ENCODE data around the gene STIM2.
"Not testable (repeated sequence)": the region's sequence is repeated elsewhere in the genome, so short reads cannot be mapped to it uniquely, and the experiment has no call there.

STIM2 gene

GRCh38 chr4:26870576-26871262 lies 10.1 kb downstream of the STIM2 start:
- DNase-seq: no peak

DNA sequence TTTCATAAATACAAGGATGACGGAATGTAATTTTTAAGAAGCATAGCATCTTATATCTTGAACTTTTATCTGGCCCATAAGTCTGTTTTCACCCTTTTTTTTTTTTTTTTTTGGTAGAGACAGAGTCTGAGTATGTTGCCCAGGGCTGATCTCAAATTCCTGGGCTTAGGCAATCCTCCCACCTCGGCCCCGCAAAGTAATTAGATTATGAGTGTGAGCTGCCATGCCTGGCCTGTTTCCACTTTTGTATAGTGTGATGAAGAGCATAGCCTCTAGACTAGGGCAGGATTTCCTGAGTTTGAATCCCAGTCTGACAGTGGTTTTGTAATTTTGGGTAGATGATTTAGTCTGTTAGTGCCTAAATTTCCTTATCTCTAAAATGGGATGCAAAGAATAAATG lies 11.0 kb downstream of the STIM2 start:
- DNase-seq: no peak

- no peak for DNase-seq
Measured at GRCh38 chr4:26873391-26874026, 12.9 kb downstream of the STIM2 start.

GRCh38 chr4:26874110-26874509 lies 13.5 kb downstream of the STIM2 start:
- DNase-seq: no peak

- no peak for DNase-seq
Measured at GRCh38 chr4:26877406-26877805, 16.8 kb downstream of the STIM2 start.

DNA sequence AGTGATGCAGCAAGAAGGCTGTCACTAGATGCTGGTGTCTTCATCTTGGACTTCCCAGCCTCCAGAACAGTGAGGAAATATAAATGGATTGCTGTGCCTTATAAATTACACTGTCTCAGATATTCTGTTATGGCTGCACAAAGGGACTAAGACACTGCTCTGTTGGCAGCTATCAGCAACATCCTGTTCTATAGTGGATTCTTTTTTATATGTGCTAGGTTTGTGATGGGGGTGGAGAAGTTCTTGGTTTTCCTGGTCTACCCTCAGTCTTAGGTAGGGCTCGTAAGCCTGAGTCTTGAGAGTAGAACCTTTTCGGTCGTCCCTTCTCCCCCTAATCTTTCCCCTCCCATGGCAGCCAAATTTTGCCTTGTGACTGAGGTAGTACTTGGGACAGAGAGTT lies 17.3 kb downstream of the STIM2 start:
- no peak for DNase-seq

- DNase-seq: no peak
Measured at GRCh38 chr4:26878794-26879391, 18.3 kb downstream of the STIM2 start.

- DNase-seq: no peak
Measured at GRCh38 chr4:26879805-26880204, 19.2 kb downstream of the STIM2 start.

GRCh38 chr4:26884026-26884425 lies 23.4 kb downstream of the STIM2 start:
- DNase-seq: no peak

DNA sequence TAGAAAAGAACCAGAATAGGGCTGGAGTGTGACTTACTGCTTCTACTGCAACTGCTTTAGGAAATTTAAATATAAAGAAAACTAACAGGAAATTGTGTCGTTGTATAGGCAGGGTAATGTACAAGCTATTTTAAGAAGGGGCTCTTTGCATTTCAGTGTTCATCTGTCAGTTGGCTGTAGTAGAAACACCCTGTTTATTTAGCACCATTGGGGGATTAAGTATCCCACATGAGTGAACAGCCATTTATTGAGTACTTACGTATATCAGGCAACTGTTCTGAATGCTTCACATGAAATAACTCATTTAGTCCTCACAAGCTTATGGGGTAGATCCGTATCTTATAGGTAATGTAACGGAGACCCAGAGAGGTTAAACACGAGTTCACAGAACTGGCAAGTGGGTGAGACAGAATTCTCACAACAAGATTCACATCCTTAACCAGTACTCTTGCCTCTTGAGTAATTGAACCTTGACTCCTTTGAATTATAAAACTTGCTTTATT lies 23.9 kb downstream of the STIM2 start:
- DNase-seq: no peak

GRCh38 chr4:26885912-26886274 lies 25.3 kb downstream of the STIM2 start:
- DNase-seq: no peak

DNA sequence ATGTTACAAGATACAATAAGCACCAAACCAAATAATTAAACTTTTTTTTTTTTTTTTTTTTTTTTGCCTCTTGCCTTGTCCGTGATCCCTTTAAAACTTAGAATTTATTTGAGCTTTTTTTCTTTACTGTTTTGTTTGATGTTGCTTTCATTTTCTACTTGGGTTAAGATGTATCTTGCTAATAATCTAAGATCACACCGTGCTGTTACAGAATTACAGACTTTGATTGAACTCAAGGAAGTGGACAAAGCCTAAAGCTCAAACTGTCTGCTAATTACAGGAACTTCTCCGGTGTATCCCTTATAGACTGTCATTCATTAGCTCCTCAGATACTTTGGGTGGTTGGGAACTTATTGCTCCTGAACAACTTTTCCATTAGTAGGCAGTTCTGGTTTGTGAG lies 26.5 kb downstream of the STIM2 start:
- DNase-seq: no peak

DNA sequence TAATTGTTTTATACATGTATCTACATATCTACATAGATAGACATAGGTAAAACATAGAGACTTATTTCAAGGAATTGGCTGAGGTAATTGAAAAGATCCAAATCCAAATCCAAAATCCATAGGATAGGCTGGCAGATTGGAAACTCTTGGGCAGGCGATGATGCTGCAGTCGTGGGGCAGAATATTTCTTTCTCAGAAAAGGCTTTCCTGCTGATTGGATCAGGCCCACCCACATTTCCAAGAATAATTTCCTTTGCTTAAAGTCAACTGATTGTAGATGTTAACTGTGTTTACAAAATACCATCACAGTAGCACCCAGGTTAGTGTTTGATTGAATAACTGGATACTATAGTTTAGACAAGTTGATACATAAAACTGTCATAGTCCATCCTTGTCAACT lies 27.2 kb downstream of the STIM2 start:
- DNase-seq: no peak

GRCh38 chr4:26889356-26889755 lies 28.7 kb downstream of the STIM2 start:
- no peak for DNase-seq

DNA sequence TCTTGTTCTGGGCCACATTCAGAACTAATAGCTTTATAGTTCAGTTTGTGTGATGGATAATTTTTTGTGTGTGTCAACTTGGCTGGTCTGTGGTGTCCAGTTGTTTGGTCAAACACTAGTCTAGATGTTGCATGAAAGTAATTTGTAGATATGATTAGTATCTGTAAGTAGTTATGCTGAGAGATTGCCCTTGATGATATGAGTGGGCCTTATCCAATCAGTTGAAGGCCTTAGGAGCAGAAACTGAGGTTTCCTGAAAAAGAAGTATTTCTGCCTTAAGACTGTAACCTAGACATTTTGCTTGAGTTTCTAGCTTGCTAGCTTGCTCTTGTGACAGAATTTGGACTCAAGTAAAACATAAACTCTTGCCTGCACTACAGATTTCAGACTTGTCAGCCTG lies 30.4 kb downstream of the STIM2 start:
- DNase-seq: no peak

- no peak for DNase-seq
Measured at GRCh38 chr4:26891867-26892266, 31.2 kb downstream of the STIM2 start.

GRCh38 chr4:26892480-26893150 lies 32.0 kb downstream of the STIM2 start:
- no peak for DNase-seq

DNA sequence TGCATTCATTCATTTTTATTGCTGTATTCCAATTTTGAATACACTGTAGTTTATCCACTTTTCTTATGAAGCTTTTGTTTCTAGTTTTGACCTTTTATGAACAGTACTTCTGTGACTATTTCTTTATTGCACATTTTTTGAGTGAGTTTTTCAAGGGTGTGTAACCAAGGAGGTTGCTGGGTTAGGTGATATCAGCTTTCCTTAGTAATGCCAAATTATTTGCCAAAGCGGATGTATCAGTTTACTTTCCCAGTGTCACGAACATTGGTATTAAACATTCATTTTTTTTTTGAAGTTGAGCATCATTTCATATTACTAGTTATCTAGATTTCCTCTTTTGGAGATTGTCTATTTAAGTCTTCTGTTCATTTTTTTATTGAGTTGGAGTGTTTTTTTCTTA lies 32.9 kb downstream of the STIM2 start:
- DNase-seq: no peak

DNA sequence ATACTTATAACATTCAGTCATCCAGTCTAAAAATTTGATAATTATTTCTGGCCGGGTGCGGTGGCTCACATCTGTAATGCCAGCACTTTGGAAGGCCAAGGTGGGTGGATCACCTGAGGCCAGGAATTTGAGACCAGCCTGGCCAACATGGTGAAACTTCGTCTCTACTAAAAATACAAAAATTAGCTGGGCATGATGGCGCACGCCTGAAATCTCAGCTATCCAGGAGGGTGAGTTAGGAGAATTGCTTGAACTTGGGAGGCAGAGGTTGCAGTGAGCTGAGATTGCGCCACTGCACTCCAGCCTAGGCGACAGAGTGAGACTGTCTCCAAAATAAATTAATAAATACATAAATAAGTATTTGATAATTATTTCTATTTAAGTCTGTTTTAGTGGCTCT lies 34.2 kb downstream of the STIM2 start:
- DNase-seq: not testable (repeated sequence)

DNA sequence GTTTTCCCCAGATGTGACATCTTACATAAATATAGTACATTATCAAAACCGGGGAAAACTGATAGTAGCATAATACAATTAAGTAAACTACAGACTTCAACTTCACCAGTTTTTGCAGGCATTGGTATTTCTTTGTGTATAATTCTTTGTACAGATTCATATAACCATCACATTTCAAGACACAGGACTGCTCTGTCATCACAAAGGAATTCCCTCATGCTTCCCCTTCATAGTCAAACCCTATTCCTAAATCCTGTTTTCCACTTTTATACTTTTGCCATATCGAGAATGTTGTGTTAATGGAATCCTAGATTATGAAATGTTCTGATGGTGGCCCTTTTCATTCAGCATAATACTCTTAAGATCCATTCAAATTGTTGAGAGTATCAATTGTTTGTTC lies 36.0 kb downstream of the STIM2 start:
- DNase-seq: no peak

- peak; percentile 8 for DNase-seq
Measured at GRCh38 chr4:26899991-26900390, 39.4 kb downstream of the STIM2 start.

DNA sequence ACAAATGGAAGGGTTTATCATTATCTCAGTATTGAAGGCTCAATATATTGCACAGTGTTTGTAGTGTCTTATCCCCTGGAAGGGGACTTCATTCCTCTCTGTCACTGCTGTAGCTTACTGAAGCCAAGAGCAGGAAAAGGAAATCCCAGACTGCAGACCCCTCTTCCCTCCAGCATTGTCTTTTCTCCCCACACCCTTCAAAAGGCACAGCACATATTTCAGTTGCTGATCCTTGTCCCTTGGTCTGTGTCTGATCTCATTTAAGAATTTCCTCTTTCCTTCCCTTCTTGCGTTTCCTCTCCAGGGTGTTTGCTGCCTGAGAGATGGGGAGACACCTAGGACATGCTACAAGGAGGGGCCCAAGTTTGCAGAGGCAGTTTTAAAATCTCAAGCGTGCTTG lies 40.1 kb downstream of the STIM2 start:
- DNase-seq: no peak

- DNase-seq: no peak
Measured at GRCh38 chr4:26905172-26905571, 44.5 kb downstream of the STIM2 start.

All from eye (tissue), 1 donor.